ENCODE data around the gene MME.

- TF ChIP-seq YY1 (IDR thresholded peaks at IDR 0.05; ENCODE audit: insufficient read depth, insufficient read length), result no peak
- TF ChIP-seq SUZ12 (IDR thresholded peaks at IDR 0.05; ENCODE audit: extremely low read depth, insufficient read depth, insufficient read length), result no peak
Observed at GRCh38 chr3:155202626-155203025, 122.5 kb downstream of the MME start.

Measured in NT2/D1 (cell line).